WTC11 (cell line): ENCODE measurements around the gene ZNF236. TPM values are rescaled to one million over a fixed set of nuclear protein-coding genes. Genes with fewer than 3 reads are reported as not detected.

Experiments used
- ATAC-seq: fragments of 200-7000 bp; cut with Tn5 transposase; 2 replicates; pipeline ENCODE4 v1.10.0; 2021; ENCODE audit warnings: mild to moderate bottlenecking, moderate library complexity
- CTCF ChIA-PET: fragments of 300-600 bp; sonication (Branson Sonifier 250); formaldehyde crosslinking; loops from one replicate; lab custom pipeline; 2021; ENCODE audit warnings: antibody characterized with exemption; lab: Charles Lee
- POLR2A ChIA-PET: fragments of 350-600 bp; sonication (Branson Sonifier 250); formaldehyde crosslinking; loops from one replicate; lab custom pipeline; 2021; ENCODE audit warnings: antibody characterized with exemption; lab: Charles Lee
- DNase-seq: peaks from one replicate; pipeline ENCODE4 v3.0.0; 2021; ENCODE audit warnings: low spot score
- H3K27ac Mint-ChIP-seq: 2 replicates; pipeline ENCODE4 v1.8.0; 2021; ENCODE audit warnings: mixed read lengths
- H3K27me3 Mint-ChIP-seq: 2 replicates; pipeline ENCODE4 v1.8.0; 2021; ENCODE audit warnings: low read depth, mild to moderate bottlenecking, moderate library complexity, mixed read lengths
- H3K36me3 Mint-ChIP-seq: 2 replicates; pipeline ENCODE4 v1.8.0; 2021; ENCODE audit warnings: mixed read lengths
- H3K4me1 Mint-ChIP-seq: 2 replicates; pipeline ENCODE4 v1.8.0; 2022; ENCODE audit warnings: mixed read lengths
- H3K4me3 Mint-ChIP-seq: 2 replicates; pipeline ENCODE4 v1.8.0; 2021; ENCODE audit warnings: mild to moderate bottlenecking, moderate library complexity, mixed read lengths
- H3K9me3 Mint-ChIP-seq: 2 replicates; pipeline ENCODE4 v1.8.0; 2021; ENCODE audit warnings: mixed read lengths
- CTCF ChIP-seq: fragments of 200-600 bp; IDR thresholded peaks from 2 replicates; pipeline ENCODE4 v1.8.0; 2022; ENCODE audit warnings: antibody characterized with exemption
- E2F1 ChIP-seq: sonication (generic); formaldehyde crosslinking; IDR thresholded peaks from 2 replicates; pipeline ENCODE4 v1.8.0; 2022; ENCODE audit warnings: mild to moderate bottlenecking, missing genetic modification reagents
- ELF4 ChIP-seq: sonication (generic); formaldehyde crosslinking; IDR thresholded peaks from 2 replicates; pipeline ENCODE4 v1.8.1; 2022; ENCODE audit warnings: low read depth, mild to moderate bottlenecking, moderate library complexity, missing genetic modification reagents
- EMX1 ChIP-seq: fragments of 250-450 bp; sonication (Bioruptor Pico); IDR thresholded peaks from 2 replicates; pipeline ENCODE4 v1.8.0; 2021; ENCODE audit warnings: mild to moderate bottlenecking
- GABPB1 ChIP-seq: sonication (generic); formaldehyde crosslinking; IDR thresholded peaks from 2 replicates; pipeline ENCODE4 v1.8.1; 2023; ENCODE audit warnings: mild to moderate bottlenecking, missing genetic modification reagents
- IRF1 ChIP-seq: sonication (generic); formaldehyde crosslinking; IDR thresholded peaks from 2 replicates; pipeline ENCODE4 v1.8.0; 2023; ENCODE audit warnings: missing genetic modification reagents
- IRF2 ChIP-seq: sonication (generic); formaldehyde crosslinking; IDR thresholded peaks from 2 replicates; pipeline ENCODE4 v1.8.0; 2022; ENCODE audit warnings: low read depth, missing genetic modification reagents, borderline replicate concordance
- NFE2L1 ChIP-seq: sonication (generic); formaldehyde crosslinking; IDR thresholded peaks from 2 replicates; pipeline ENCODE4 v1.8.1; 2023; ENCODE audit warnings: missing genetic modification reagents
- OVOL2 ChIP-seq: fragments of 250-450 bp; sonication (Bioruptor Pico); IDR thresholded peaks from 2 replicates; pipeline ENCODE4 v1.9.0; 2021; ENCODE audit warnings: mild to moderate bottlenecking, borderline replicate concordance
- PREB ChIP-seq: sonication (generic); formaldehyde crosslinking; IDR thresholded peaks from 2 replicates; pipeline ENCODE4 v1.8.1; 2022; ENCODE audit warnings: mild to moderate bottlenecking, missing genetic modification reagents, moderate library complexity, borderline replicate concordance
- TEAD1 ChIP-seq: sonication (generic); formaldehyde crosslinking; IDR thresholded peaks from 2 replicates; pipeline ENCODE4 v1.8.0; 2022; ENCODE audit warnings: mild to moderate bottlenecking, missing genetic modification reagents
- ZNF263 ChIP-seq: sonication (generic); formaldehyde crosslinking; IDR thresholded peaks from 2 replicates; pipeline ENCODE4 v1.8.1; 2022; ENCODE audit warnings: low read depth, mild to moderate bottlenecking, moderate library complexity, missing genetic modification reagents
- ZNF423 ChIP-seq: fragments of 250-450 bp; sonication (Bioruptor Pico); IDR thresholded peaks from 2 replicates; pipeline ENCODE4 v2.1.2; 2022; ENCODE audit warnings: mild to moderate bottlenecking, moderate library complexity
- ZNF671 ChIP-seq: fragments of 250-450 bp; sonication (Bioruptor Pico); IDR thresholded peaks from 2 replicates; pipeline ENCODE4 v1.8.0; 2021; ENCODE audit warnings: mild to moderate bottlenecking
- ZSCAN18 ChIP-seq: fragments of 250-450 bp; sonication (Bioruptor Pico); IDR thresholded peaks from 2 replicates; pipeline ENCODE4 v2.1.2; 2022; ENCODE audit warnings: mild to moderate bottlenecking, moderate library complexity
- total RNA-seq: library from RNA; stranded (reverse); gene quantifications from 3 replicates; pipeline ENCODE4 v1.2.3, GENCODE V29; 2021
- TF ChIP-seq, protein P1 (sequence below): sonication (generic); formaldehyde crosslinking; IDR thresholded peaks from 2 replicates; pipeline ENCODE4 v1.8.0; 2022; ENCODE audit warnings: mild to moderate bottlenecking, missing genetic modification reagents
- TF ChIP-seq, protein P2 (sequence below): sonication (generic); formaldehyde crosslinking; conservative IDR thresholded peaks from 2 replicates; pipeline ENCODE4 v1.8.1; 2022; ENCODE audit warnings: mild to moderate bottlenecking, missing genetic modification reagents

ZNF236 gene
- total RNA-seq, 1 experiment from 2014 or later = 19.9 TPM

GRCh38 chr18:76803413-76803812 lies 18.9 kb upstream of the ZNF236 start:
- H3K27ac Mint-ChIP-seq = no peak overlapping the region
- no peaks in the 10 kb centered on the region; the same call in 1 of the 2 replicates for H3K36me3 Mint-ChIP-seq
- TF ChIP-seq EMX1 (CRISPR knock-in tag) = no peak

DNA sequence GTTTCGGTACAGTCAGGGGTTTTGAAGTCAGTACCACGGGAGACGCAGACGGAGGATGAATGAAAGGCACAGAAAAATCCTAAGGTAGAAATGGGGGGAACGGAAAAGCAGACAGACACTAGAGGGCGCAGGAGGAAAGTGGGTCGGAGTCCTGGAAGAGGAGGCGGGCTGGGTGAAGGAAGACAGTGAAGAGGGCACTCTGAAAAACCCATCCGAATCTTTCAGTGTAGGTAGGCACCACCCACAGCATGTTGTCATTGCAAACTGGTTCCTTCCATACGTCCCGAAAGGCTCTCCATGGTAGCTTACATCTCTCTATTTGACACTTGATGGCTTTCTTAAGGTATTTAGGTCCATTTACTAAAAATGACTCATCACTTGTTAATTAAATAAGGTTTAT lies 18.5 kb upstream of the ZNF236 start:
- Mint-ChIP-seq H3K27me3 (no peaks in the 10 kb centered on the region; the same call in 1 of the 2 replicates), H3K27ac (no peak overlapping the region), H3K9me3 (peaks cover 3% of the 10 kb centered on the region), H3K4me3 (no peak overlapping the region), H3K4me1 (peaks cover 11% of the 10 kb centered on the region), H3K36me3 (no peaks in the 10 kb centered on the region; the same call in 1 of the 2 replicates)
- ChIA-PET CTCF (interaction anchor here (0.7 to 3.5 kb wide), 9 partner anchors 8 to 847 kb away, joined by 3 to 19 read pairs (median 6); no protein-coding TSS in a partner anchor), POLR2A (no interaction called here)
- ATAC-seq (peak; percentile 76), DNase-seq (peak; percentile 79)
- TF ChIP-seq TEAD1 (CRISPR knock-in tag) (no peak), CTCF (peak; percentile 63)

More at GRCh38 chr18:76803413-76803812, 18.9 kb upstream of the ZNF236 start:
- ChIA-PET POLR2A (no interaction called here), CTCF (interaction anchor here (0.6 to 3.5 kb wide), 16 partner anchors 9 to 847 kb away, joined by 3 to 19 read pairs (median 4); no protein-coding TSS in a partner anchor)
- Mint-ChIP-seq H3K27me3 (no peaks in the 10 kb centered on the region; the same call in 1 of the 2 replicates), H3K9me3 (peaks cover 5% of the 10 kb centered on the region), H3K4me3 (no peak overlapping the region), H3K4me1 (peaks cover 11% of the 10 kb centered on the region)
- DNase-seq (no peak), ATAC-seq (no peak)

- TF ChIP-seq PREB (CRISPR knock-in tag) (no peak), IRF1 (CRISPR knock-in tag) (no peak), E2F1 (CRISPR knock-in tag) (no peak), ZNF423 (CRISPR knock-in tag) (no peak), ZNF263 (CRISPR knock-in tag) (no peak), ZSCAN18 (CRISPR knock-in tag) (no peak), IRF2 (CRISPR knock-in tag) (no peak), EMX1 (CRISPR knock-in tag) (no peak), ELF4 (CRISPR knock-in tag) (no peak), NFE2L1 (no peak), OVOL2 (CRISPR knock-in tag) (no peak), ZNF671 (CRISPR knock-in tag) (no peak), GABPB1 (CRISPR knock-in tag) (no peak)
- TF ChIP-seq, protein P1, sequence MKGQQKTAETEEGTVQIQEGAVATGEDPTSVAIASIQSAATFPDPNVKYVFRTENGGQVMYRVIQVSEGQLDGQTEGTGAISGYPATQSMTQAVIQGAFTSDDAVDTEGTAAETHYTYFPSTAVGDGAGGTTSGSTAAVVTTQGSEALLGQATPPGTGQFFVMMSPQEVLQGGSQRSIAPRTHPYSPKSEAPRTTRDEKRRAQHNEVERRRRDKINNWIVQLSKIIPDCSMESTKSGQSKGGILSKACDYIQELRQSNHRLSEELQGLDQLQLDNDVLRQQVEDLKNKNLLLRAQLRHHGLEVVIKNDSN (CRISPR knock-in tag) = no peak
- TF ChIP-seq, protein P2, sequence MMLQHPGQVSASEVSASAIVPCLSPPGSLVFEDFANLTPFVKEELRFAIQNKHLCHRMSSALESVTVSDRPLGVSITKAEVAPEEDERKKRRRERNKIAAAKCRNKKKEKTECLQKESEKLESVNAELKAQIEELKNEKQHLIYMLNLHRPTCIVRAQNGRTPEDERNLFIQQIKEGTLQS = no peak
- peaks cover 15% of the 10 kb centered on the region for H3K4me1 Mint-ChIP-seq
- H3K4me3 Mint-ChIP-seq = no peak overlapping the region
- H3K36me3 Mint-ChIP-seq = no peaks in the 10 kb centered on the region
- no peaks in the 10 kb centered on the region; the same call in 1 of the 2 replicates for H3K27me3 Mint-ChIP-seq
- ChIA-PET POLR2A (no interaction called here), CTCF (interaction anchor here (0.6 to 1.3 kb wide), 2 partner anchors 18 to 884 kb away, joined by 3 read pairs; no protein-coding TSS in a partner anchor)
- H3K27ac Mint-ChIP-seq = no peak overlapping the region
- DNase-seq = no peak
- no peaks in the 10 kb centered on the region for H3K9me3 Mint-ChIP-seq
- no peak for ATAC-seq
Measured at GRCh38 chr18:76805221-76805620, 17.1 kb upstream of the ZNF236 start.
